SU-DHL-6 (cell line): Measurements from ENCODE around the gene COL25A1.

Experiments used
- H2AFZ ChIP-seq: fragments of 200-600 bp; sonication (generic); 2 replicates; pipeline ENCODE4 v1.6.1; 2014; ENCODE audit warnings: low read depth, mild to moderate bottlenecking, moderate library complexity, mixed read lengths, antibody characterized with exemption, low read length; ENCODE audit not compliant: severe bottlenecking
- H3F3A ChIP-seq: fragments of 200-600 bp; shearing (Covaris generic); 2 replicates; pipeline ENCODE4 v1.6.0; 2016; ENCODE audit warnings: antibody characterized with exemption, mild to moderate bottlenecking; ENCODE audit not compliant: insufficient read depth
- H3K27ac ChIP-seq: fragments of 200-600 bp; sonication (generic); 2 replicates; pipeline ENCODE4 v1.5.1; 2016; ENCODE audit warnings: low read depth, mild to moderate bottlenecking, low read length, moderate library complexity, mixed read lengths
- H3K27me3 ChIP-seq: fragments of 200-600 bp; sonication (generic), shearing (Covaris generic); 2 replicates; pipeline ENCODE4 v1.6.0; 2014; ENCODE audit warnings: mild to moderate bottlenecking, low read length
- H3K36me3 ChIP-seq: fragments of 200-600 bp; sonication (generic); 2 replicates; pipeline ENCODE4 v1.6.1; 2014; ENCODE audit warnings: mild to moderate bottlenecking, low read length, mixed read lengths
- H3K4me2 ChIP-seq: fragments of 300-600, 200-600 bp; shearing (Covaris generic), sonication (generic); 2 replicates; pipeline ENCODE4 v1.6.0; 2014; ENCODE audit warnings: low read length, low read depth, mild to moderate bottlenecking; ENCODE audit not compliant: poor library complexity, severe bottlenecking
- H3K4me3 ChIP-seq: fragments of 200-600 bp; sonication (generic); 2 replicates; pipeline ENCODE4 v1.5.1; 2014; ENCODE audit warnings: antibody characterized with exemption, low read length, mild to moderate bottlenecking, mixed read lengths; ENCODE audit not compliant: insufficient read depth, poor library complexity, severe bottlenecking
- H3K79me2 ChIP-seq: fragments of 200-600 bp; sonication (generic); 2 replicates; pipeline ENCODE4 v1.6.1; 2014; ENCODE audit warnings: mild to moderate bottlenecking, low read length, moderate library complexity; ENCODE audit not compliant: insufficient read depth
- H3K9ac ChIP-seq: fragments of 200-600 bp; sonication (generic); 2 replicates; pipeline ENCODE4 v1.7.0; 2014; ENCODE audit warnings: mild to moderate bottlenecking, low read length
- H3K9me2 ChIP-seq: fragments of 200-600 bp; sonication (generic); replicated peaks from 2 replicates; pipeline ENCODE4 v1.6.1; 2014; ENCODE audit warnings: low read length; ENCODE audit not compliant: insufficient read depth
- H3K9me3 ChIP-seq: fragments of 200-600 bp; sonication (generic); 2 replicates; pipeline ENCODE4 v1.6.1; 2014; ENCODE audit warnings: low read length, mixed read lengths; ENCODE audit not compliant: insufficient read depth
- H4K20me1 ChIP-seq: fragments of 200-600 bp; sonication (generic); 2 replicates; pipeline ENCODE4 v1.6.1; 2014; ENCODE audit warnings: low read depth, mild to moderate bottlenecking, antibody characterized with exemption, low read length, moderate library complexity, mixed read lengths
- CTCF ChIP-seq: fragments of 200-600 bp; sonication (generic); IDR thresholded peaks from one replicate; pipeline ENCODE4 v1.5.1; 2017; ENCODE audit warnings: antibody characterized with exemption, mild to moderate bottlenecking, low read length, moderate library complexity; ENCODE audit not compliant: insufficient read depth, poor library complexity, severe bottlenecking
- EZH2phosphoT487 ChIP-seq: fragments of 200-600 bp; sonication (generic), shearing (Covaris generic); conservative IDR thresholded peaks from 2 replicates; pipeline ENCODE4 v1.6.1; 2018; ENCODE audit warnings: mild to moderate bottlenecking, antibody characterized with exemption, low read length, moderate library complexity, mixed read lengths

COL25A1 gene

DNA sequence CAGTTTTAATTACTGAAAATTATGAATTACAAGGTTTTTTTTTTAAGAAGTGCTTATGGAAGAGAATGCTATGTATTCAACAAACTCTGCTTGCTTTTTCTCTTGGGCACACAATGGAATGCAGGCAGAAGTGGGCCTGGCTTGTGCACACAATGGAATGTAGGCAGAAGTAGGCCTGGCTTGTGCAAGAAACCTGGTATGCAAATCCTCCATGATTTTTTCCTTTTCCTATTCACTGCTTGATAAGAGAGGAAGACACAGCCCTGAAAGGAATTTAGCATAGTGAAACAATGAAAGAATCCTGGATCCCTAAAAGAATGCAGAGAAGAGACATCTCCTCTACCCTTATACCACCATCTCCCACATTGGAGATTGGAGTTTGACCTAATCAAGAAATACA, 138.4 kb downstream of the COL25A1 start:
- no peak overlapping the region for H3K27ac ChIP-seq
- no peak overlapping the region for H3K4me3 ChIP-seq
- no peaks in the 10 kb centered on the region for H3K79me2 ChIP-seq
- no peaks in the 10 kb centered on the region for H3K27me3 ChIP-seq
- H2AFZ ChIP-seq = no peak overlapping the region
- no peak overlapping the region for H3K4me2 ChIP-seq
- H3F3A ChIP-seq = no peaks in the 10 kb centered on the region
- no peaks in the 10 kb centered on the region for H3K9me2 ChIP-seq
- no peaks in the 10 kb centered on the region for H3K9me3 ChIP-seq
- TF ChIP-seq EZH2phosphoT487 (no peak), CTCF (no peak)
- H3K9ac ChIP-seq = no peak overlapping the region
- no peaks in the 10 kb centered on the region for H4K20me1 ChIP-seq
- H3K36me3 ChIP-seq = no peaks in the 10 kb centered on the region

DNA sequence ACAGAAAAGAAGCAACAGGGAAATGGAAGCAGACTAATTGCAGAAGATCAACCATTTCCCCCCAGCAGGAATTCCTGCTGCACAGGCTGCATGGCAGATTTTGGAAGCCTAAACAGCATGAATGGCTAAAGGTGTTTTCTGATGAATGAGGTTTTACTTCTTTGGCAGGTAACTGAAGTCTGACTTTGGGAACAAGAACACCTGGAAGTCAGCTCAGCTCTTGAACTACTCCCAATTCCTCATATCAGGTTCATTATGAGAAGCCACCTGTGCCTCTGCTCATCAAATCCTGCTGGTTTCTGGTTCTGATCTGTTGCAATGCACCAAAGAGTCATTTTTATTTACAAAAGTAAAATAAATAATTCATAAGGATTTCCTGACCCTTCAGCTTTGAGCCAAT, 139.0 kb downstream of the COL25A1 start:
- H3K27me3 ChIP-seq = no peaks in the 10 kb centered on the region
- no peak for TF ChIP-seq EZH2phosphoT487
- H3K9me3 ChIP-seq = no peaks in the 10 kb centered on the region
- H3K4me3 ChIP-seq = no peak overlapping the region
- H3K4me2 ChIP-seq = no peak overlapping the region
- H2AFZ ChIP-seq = no peak overlapping the region
- no peak overlapping the region for H3K9ac ChIP-seq
- H3F3A ChIP-seq = no peaks in the 10 kb centered on the region
- H4K20me1 ChIP-seq = no peaks in the 10 kb centered on the region
- no peaks in the 10 kb centered on the region for H3K9me2 ChIP-seq
- H3K36me3 ChIP-seq = no peaks in the 10 kb centered on the region
- no peak overlapping the region for H3K27ac ChIP-seq
- no peaks in the 10 kb centered on the region for H3K79me2 ChIP-seq

DNA sequence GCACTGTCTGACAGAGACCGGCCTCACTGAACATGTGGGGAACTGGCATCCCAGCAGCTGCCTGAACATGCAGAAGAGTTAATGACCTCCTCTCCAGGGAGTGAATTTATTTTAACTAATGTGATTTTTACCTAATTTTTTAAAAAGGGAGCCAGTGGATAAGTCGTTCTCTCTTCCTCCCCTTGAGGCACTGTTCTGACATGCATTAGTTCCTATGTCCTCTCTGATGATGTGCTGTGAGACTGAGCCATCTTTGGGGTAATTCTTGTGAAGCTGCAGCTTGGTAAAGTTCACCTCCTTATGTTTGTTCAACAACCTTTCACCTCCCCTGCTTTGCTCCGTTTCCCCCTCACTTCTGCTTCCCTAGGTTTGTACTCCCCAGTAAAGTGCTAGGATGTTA, 139.7 kb downstream of the COL25A1 start:
- Histone ChIP-seq H3F3A (no peaks in the 10 kb centered on the region), H3K36me3 (no peaks in the 10 kb centered on the region), H3K9me3 (no peaks in the 10 kb centered on the region), H3K9me2 (no peaks in the 10 kb centered on the region), H3K4me2 (no peak overlapping the region), H3K27me3 (no peaks in the 10 kb centered on the region), H3K27ac (no peak overlapping the region), H3K4me3 (no peak overlapping the region), H3K9ac (no peak overlapping the region), H3K79me2 (no peaks in the 10 kb centered on the region), H2AFZ (no peak overlapping the region), H4K20me1 (no peaks in the 10 kb centered on the region)
- no peak for TF ChIP-seq CTCF
- TF ChIP-seq EZH2phosphoT487 = no peak

GRCh38 chr4:109160494-109160893, 142.0 kb downstream of the COL25A1 start:
- Histone ChIP-seq H3K36me3 (no peaks in the 10 kb centered on the region), H3K27ac (no peak overlapping the region), H3K4me2 (no peak overlapping the region), H3K9me3 (no peaks in the 10 kb centered on the region), H3K9ac (no peak overlapping the region), H3K9me2 (no peaks in the 10 kb centered on the region), H3K27me3 (no peaks in the 10 kb centered on the region), H2AFZ (no peak overlapping the region), H3K4me3 (no peak overlapping the region), H3F3A (no peaks in the 10 kb centered on the region), H4K20me1 (no peaks in the 10 kb centered on the region), H3K79me2 (no peaks in the 10 kb centered on the region)
- TF ChIP-seq EZH2phosphoT487 = no peak
- TF ChIP-seq CTCF = no peak
